H9 (cell line): ENCODE results near the gene EPN1. TPM values are rescaled to one million over a fixed set of nuclear protein-coding genes. Genes with fewer than 3 reads are reported as not detected.

Experiments used
- DNase-seq: peaks from one replicate; pipeline ENCODE4 v3.0.0-alpha.2; 2017
- H2AFZ ChIP-seq: one replicate; pipeline ENCODE4 v1.6.1; 2013; ENCODE audit warnings: mild to moderate bottlenecking, low read length, control low read depth, moderate library complexity
- H2AK5ac ChIP-seq: 2 replicates; pipeline ENCODE4 v1.6.1; 2013; ENCODE audit warnings: low read length, control low read depth, mixed read lengths; ENCODE audit not compliant: insufficient read length
- H2BK120ac ChIP-seq: one replicate; pipeline ENCODE4 v1.6.1; 2013; ENCODE audit warnings: low read depth, mild to moderate bottlenecking, low read length, control low read depth, inconsistent platforms; ENCODE audit not compliant: poor library complexity, severe bottlenecking
- H2BK12ac ChIP-seq: 2 replicates; pipeline ENCODE4 v1.6.1; 2013; ENCODE audit warnings: low read length, control low read depth, mixed read lengths, low read depth; ENCODE audit not compliant: insufficient read length
- H2BK15ac ChIP-seq: 2 replicates; pipeline ENCODE4 v1.6.1; 2013; ENCODE audit warnings: low read depth, low read length, control low read depth
- H2BK20ac ChIP-seq: one replicate; pipeline ENCODE4 v1.6.1; 2013; ENCODE audit warnings: low read depth, mild to moderate bottlenecking, low read length, control low read depth, inconsistent platforms; ENCODE audit not compliant: poor library complexity, severe bottlenecking
- H2BK5ac ChIP-seq: 2 replicates; pipeline ENCODE4 v1.6.1; 2013; ENCODE audit warnings: low read length, control low read depth, mixed read lengths; ENCODE audit not compliant: insufficient read length
- H3K14ac ChIP-seq: 2 replicates; pipeline ENCODE4 v1.6.1; 2013; ENCODE audit warnings: low read length, control low read depth; ENCODE audit not compliant: insufficient read depth
- H3K18ac ChIP-seq: 2 replicates; pipeline ENCODE4 v1.6.1; 2013; ENCODE audit warnings: low read depth, mild to moderate bottlenecking, mixed read lengths, low read length, control low read depth; ENCODE audit not compliant: insufficient read length
- H3K23ac ChIP-seq: 2 replicates; pipeline ENCODE4 v1.6.1; 2013; ENCODE audit warnings: low read length, control low read depth, mixed read lengths, low read depth; ENCODE audit not compliant: insufficient read length
- H3K23me2 ChIP-seq: 2 replicates; pipeline ENCODE4 v1.6.1; 2013; ENCODE audit warnings: low read depth, mild to moderate bottlenecking, mixed read lengths, low read length, control low read depth; ENCODE audit not compliant: insufficient read length, poor library complexity, severe bottlenecking
- H3K27ac ChIP-seq: 2 replicates; pipeline ENCODE4 v1.5.1; 2013; ENCODE audit warnings: low read length, control low read depth, mixed read lengths, low read depth; ENCODE audit not compliant: insufficient read length
- H3K27me3 ChIP-seq: 2 replicates; pipeline ENCODE4 v1.6.1; 2013; ENCODE audit warnings: low read length, control low read depth, inconsistent platforms; ENCODE audit not compliant: insufficient read depth
- H3K4ac ChIP-seq: 2 replicates; pipeline ENCODE4 v1.6.1; 2013; ENCODE audit warnings: low read depth, mild to moderate bottlenecking, control low read depth, inconsistent platforms, low read length, moderate library complexity
- H3K4me1 ChIP-seq: 2 replicates; pipeline ENCODE4 v1.6.1; 2013; ENCODE audit warnings: low read length, control low read depth, inconsistent platforms; ENCODE audit not compliant: insufficient read depth
- H3K4me2 ChIP-seq: 2 replicates; pipeline ENCODE4 v1.6.1; 2013; ENCODE audit warnings: low read length, control low read depth, mixed read lengths; ENCODE audit not compliant: insufficient read length, insufficient read depth
- H3K56ac ChIP-seq: 2 replicates; pipeline ENCODE4 v1.6.1; 2013; ENCODE audit warnings: low read depth, mild to moderate bottlenecking, mixed read lengths, low read length, control low read depth; ENCODE audit not compliant: insufficient read length
- H3K79me1 ChIP-seq: 2 replicates; pipeline ENCODE4 v1.6.1; 2013; ENCODE audit warnings: low read depth, mild to moderate bottlenecking, moderate library complexity, low read length, control low read depth, inconsistent platforms; ENCODE audit not compliant: insufficient read depth, poor library complexity, severe bottlenecking
- H3K79me2 ChIP-seq: 2 replicates; pipeline ENCODE4 v1.6.1; 2013; ENCODE audit warnings: low read length, control low read depth, inconsistent platforms; ENCODE audit not compliant: insufficient read depth
- H3K9ac ChIP-seq: 2 replicates; pipeline ENCODE4 v1.6.1; 2013; ENCODE audit warnings: low read length, control low read depth, mixed read lengths; ENCODE audit not compliant: insufficient read length; ENCODE audit errors: extremely low read depth
- H3K9me3 ChIP-seq: one replicate; pipeline ENCODE4 v1.6.1; 2013; ENCODE audit warnings: low read depth, low read length, inconsistent platforms; ENCODE audit not compliant: control insufficient read depth
- H3T11ph ChIP-seq: one replicate; pipeline ENCODE4 v1.6.1; 2013; ENCODE audit warnings: mild to moderate bottlenecking, low read length, control low read depth, inconsistent platforms
- H4K20me1 ChIP-seq: one replicate; pipeline ENCODE4 v1.6.1; 2013; ENCODE audit not compliant: control insufficient read depth, insufficient read length, insufficient read depth
- H4K5ac ChIP-seq: 2 replicates; pipeline ENCODE4 v1.6.1; 2013; ENCODE audit warnings: low read depth, mild to moderate bottlenecking, mixed read lengths, low read length, control low read depth; ENCODE audit not compliant: insufficient read length
- H4K8ac ChIP-seq: replicated peaks from 2 replicates; pipeline ENCODE4 v1.6.1; 2013; ENCODE audit warnings: low read length, control low read depth, mixed read lengths, low read depth; ENCODE audit not compliant: insufficient read length
- H4K91ac ChIP-seq: 2 replicates; pipeline ENCODE4 v1.6.1; 2013; ENCODE audit warnings: low read depth, mild to moderate bottlenecking, moderate library complexity, mixed read lengths, low read length, control low read depth; ENCODE audit not compliant: insufficient read length
- H3K27ac Mint-ChIP-seq, 3 experiments: 2 replicates in 2 of 3; 3 replicates in 1 of 3; pipeline ENCODE4 v1.8.0; 2020 to 2021; ENCODE audit warnings: mixed read lengths in 3 of 3, mild to moderate bottlenecking in 1 of 3, moderate library complexity in 1 of 3
- H3K27me3 Mint-ChIP-seq: 2 replicates; pipeline ENCODE4 v1.8.0; 2021; ENCODE audit warnings: low read depth, mild to moderate bottlenecking, moderate library complexity, mixed read lengths
- H3K36me3 Mint-ChIP-seq, 3 experiments: 2 replicates in 2 of 3; 3 replicates in 1 of 3; pipeline ENCODE4 v1.8.0; 2020 to 2021; ENCODE audit warnings: low read depth in 3 of 3, mixed read lengths in 3 of 3; ENCODE audit not compliant: insufficient read depth in 1 of 3
- H3K4me1 Mint-ChIP-seq, 2 experiments: 2 replicates each; pipeline ENCODE4 v1.8.0; 2020; ENCODE audit warnings: mixed read lengths in 2 of 2
- H3K4me3 Mint-ChIP-seq, 2 experiments: 2 replicates in 1 of 2; 3 replicates in 1 of 2; pipeline ENCODE4 v1.8.0; 2020 to 2021; ENCODE audit warnings: mild to moderate bottlenecking in 2 of 2, mixed read lengths in 2 of 2, moderate library complexity in 1 of 2
- H3K9me3 Mint-ChIP-seq, 2 experiments: 2 replicates in 1 of 2; 3 replicates in 1 of 2; pipeline ENCODE4 v1.8.0; 2020; ENCODE audit warnings: mild to moderate bottlenecking in 2 of 2, mixed read lengths in 2 of 2, moderate library complexity in 1 of 2
- CTCF ChIP-seq: fragments of 200-600 bp; sonication (generic); conservative IDR thresholded peaks from 3 replicates; pipeline ENCODE4 v1.8.0; 2021; ENCODE audit warnings: antibody characterized with exemption, mild to moderate bottlenecking
- WGBS: extraction: QIAGEN DNeasy Blood & Tissue Kit; methylation state at CpG from one replicate; pipeline ENCODE4 v1.1.7; 2013; ENCODE audit warnings: missing lambda C conversion rate, low lambda C conversion rate, mixed read lengths; ENCODE audit not compliant: insufficient read length; ENCODE audit errors: extremely low coverage; 5-methylcytosine and 5-hydroxymethylcytosine counted together
- total RNA-seq: library from RNA; stranded (reverse); gene quantifications from 2 replicates; pipeline ENCODE4 v1.2.1, GENCODE V29; 2021

EPN1 gene
- total RNA-seq, 1 experiment from 2014 or later: 159 TPM

DNA sequence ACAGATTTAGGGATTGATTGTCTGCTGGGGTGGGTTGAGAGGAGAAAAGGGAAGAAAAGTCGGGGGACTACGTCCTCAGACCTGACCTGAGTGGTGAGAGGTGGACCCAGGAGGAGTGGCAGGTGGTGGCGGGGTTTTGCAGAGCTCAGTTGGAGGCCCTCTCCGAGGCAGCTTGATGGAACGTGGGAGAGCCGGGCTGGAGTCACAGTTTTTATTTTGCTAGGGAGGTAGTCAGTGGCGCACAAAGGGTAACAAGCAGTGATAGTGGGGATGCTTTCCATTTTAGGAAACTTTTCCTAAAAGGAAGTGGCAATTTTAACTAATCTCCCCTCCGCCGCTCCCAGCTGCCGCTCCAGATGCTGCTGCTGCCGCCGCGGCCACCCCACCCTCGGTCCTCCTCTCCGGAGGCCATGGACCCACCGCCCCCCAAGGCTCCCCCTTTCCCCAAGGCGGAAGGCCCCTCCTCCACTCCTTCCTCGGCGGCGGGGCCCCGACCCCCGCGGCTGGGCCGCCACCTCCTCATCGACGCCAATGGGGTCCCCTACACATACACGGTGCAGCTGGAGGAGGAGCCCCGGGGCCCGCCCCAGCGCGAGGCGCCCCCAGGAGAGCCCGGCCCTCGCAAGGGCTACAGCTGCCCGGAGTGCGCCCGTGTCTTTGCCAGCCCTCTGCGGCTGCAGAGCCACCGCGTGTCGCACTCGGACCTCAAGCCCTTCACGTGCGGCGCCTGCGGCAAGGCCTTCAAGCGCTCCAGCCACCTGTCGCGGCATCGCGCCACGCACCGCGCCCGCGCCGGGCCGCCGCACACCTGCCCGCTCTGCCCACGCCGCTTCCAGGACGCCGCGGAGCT, 32.6 kb upstream of the EPN1 start:
- H3K23ac ChIP-seq: no peak overlapping the region
- H3K4ac ChIP-seq: no peak overlapping the region
- H4K91ac ChIP-seq: no peak overlapping the region
- no peaks in the 10 kb centered on the region for H3K27me3 ChIP-seq
- DNase-seq: no peak
- H3K14ac ChIP-seq: no peak overlapping the region
- peaks cover 30% of the 10 kb centered on the region for H3K23me2 ChIP-seq
- Mint-ChIP-seq H3K27me3 (peaks cover 3% of the 10 kb centered on the region; the same call in 1 of the 2 replicates), H3K4me3 (peak overlapping the region; percentile 97), H3K9me3 (peaks cover 0 to 4% of the 10 kb centered on the region in 2 experiments; a peak in 3 of 5 replicates), H3K4me1 (peaks cover 22 to 39% of the 10 kb centered on the region in 2 experiments), H3K36me3 (peaks cover 24 to 42% (median 37%) of the 10 kb centered on the region in 3 experiments), H3K27ac (peak overlapping the region; percentile 86 to 96 (median 96); a peak in 6 of 7 replicates)
- no peaks in the 10 kb centered on the region for H3K9me3 ChIP-seq
- H3K4me2 ChIP-seq: peak overlapping the region; percentile 73
- H4K5ac ChIP-seq: no peak overlapping the region
- no CpG with 5 or more reads among the region's 65 CpGs for WGBS
- no peak overlapping the region for H2AFZ ChIP-seq
- H3K79me2 ChIP-seq: peaks cover 7% of the 10 kb centered on the region; the same call in 1 of the 2 replicates
- H3T11ph ChIP-seq: no peak overlapping the region
- no peak overlapping the region for H3K56ac ChIP-seq
- no peak overlapping the region for H2AK5ac ChIP-seq
- no peak overlapping the region for H2BK5ac ChIP-seq
- H2BK20ac ChIP-seq: no peak overlapping the region
- H3K18ac ChIP-seq: no peak overlapping the region
- peak overlapping the region; percentile 14 for H3K9ac ChIP-seq
- H2BK15ac ChIP-seq: no peak overlapping the region
- H3K27ac ChIP-seq: no peak overlapping the region
- no peak overlapping the region for H2BK120ac ChIP-seq
- no peak overlapping the region for H4K8ac ChIP-seq
- H2BK12ac ChIP-seq: no peak overlapping the region
- no peaks in the 10 kb centered on the region for H4K20me1 ChIP-seq
- H3K79me1 ChIP-seq: peaks cover 3% of the 10 kb centered on the region
- no peaks in the 10 kb centered on the region for H3K4me1 ChIP-seq
- TF ChIP-seq CTCF: no peak
